K562 (cell line): Measurements from ENCODE around the gene USH1G. TPM values are rescaled to one million over a fixed set of nuclear protein-coding genes. Genes with fewer than 3 reads are reported as not detected.
A peak's percentile ranks its signal among the peaks of the same experiment; 100 is the strongest.

Source experiments
- CREM ChIP-seq: IDR thresholded peaks from 2 replicates; pipeline ENCODE4 v1.6.1; 2014; ENCODE audit warnings: antibody characterized with exemption, low read depth
- CTBP1 ChIP-seq: fragments of 450-650 bp; IDR thresholded peaks from 2 replicates; pipeline ENCODE4 v1.6.1; 2016; ENCODE audit warnings: borderline replicate concordance
- HDAC2 ChIP-seq: fragments of 450-650 bp; IDR thresholded peaks from 2 replicates; pipeline ENCODE4 v1.6.1; 2016; ENCODE audit warnings: mild to moderate bottlenecking
- KAT7 ChIP-seq: sonication (generic); formaldehyde crosslinking; IDR thresholded peaks from 2 replicates; pipeline ENCODE4 v1.8.0; 2022; ENCODE audit warnings: missing genetic modification reagents, mild to moderate bottlenecking, borderline replicate concordance
- KDM1A ChIP-seq, 2 experiments: fragments of 450-650 bp; IDR thresholded peaks; 2 replicates each; pipeline ENCODE4 v1.6.1; 2016; ENCODE audit warnings: mild to moderate bottlenecking in 2 of 2
- L3MBTL2 ChIP-seq: fragments of 450-650 bp; IDR thresholded peaks from 2 replicates; pipeline ENCODE4 v1.6.1; 2016; ENCODE audit warnings: mild to moderate bottlenecking, moderate library complexity
- PCBP1 ChIP-seq: fragments of 200-400 bp; formaldehyde crosslinking; IDR thresholded peaks from 2 replicates; pipeline ENCODE4 v1.6.1; 2018; ENCODE audit warnings: mild to moderate bottlenecking, low read depth, low read length; ENCODE audit not compliant: poor library complexity, severe bottlenecking
- PML ChIP-seq: IDR thresholded peaks from 2 replicates; pipeline ENCODE4 v1.6.1; 2012; ENCODE audit warnings: low read length, inconsistent platforms
- POLR2B ChIP-seq: fragments of 450-650 bp; IDR thresholded peaks from 2 replicates; pipeline ENCODE4 v1.6.1; 2018; ENCODE audit warnings: low read depth; ENCODE audit not compliant: partially characterized antibody
- SLC30A9 ChIP-seq: fragments of 250-450 bp; sonication (Bioruptor Pico); IDR thresholded peaks from 2 replicates; pipeline ENCODE4 v1.8.0; 2022; ENCODE audit warnings: mild to moderate bottlenecking, moderate library complexity
- SMARCA5 ChIP-seq: fragments of 450-650 bp; IDR thresholded peaks from 2 replicates; pipeline ENCODE4 v1.6.1; 2016
- SREBF2 ChIP-seq: sonication (generic); formaldehyde crosslinking; IDR thresholded peaks from 2 replicates; pipeline ENCODE4 v1.4.0; 2020; ENCODE audit warnings: mild to moderate bottlenecking, missing genetic modification reagents
- ZFP30 ChIP-seq: fragments of 250-450 bp; sonication (Bioruptor Pico); IDR thresholded peaks from 2 replicates; pipeline ENCODE4 v1.8.0; 2022; ENCODE audit warnings: moderate library complexity, mild to moderate bottlenecking, inconsistent platforms, borderline replicate concordance
- ZNF143 ChIP-seq: sonication (generic); formaldehyde crosslinking; IDR thresholded peaks from 2 replicates; pipeline ENCODE4 v1.9.0; 2022; ENCODE audit warnings: mild to moderate bottlenecking, missing genetic modification reagents
- ZNF695 ChIP-seq: fragments of 450-650 bp; formaldehyde crosslinking; IDR thresholded peaks from 2 replicates; pipeline ENCODE4 v1.4.0; 2020; ENCODE audit warnings: mild to moderate bottlenecking, moderate library complexity
- ZNF707 ChIP-seq: fragments of 250-450 bp; sonication (Bioruptor Pico); conservative IDR thresholded peaks from 2 replicates; pipeline ENCODE4 v1.8.0; 2022; ENCODE audit warnings: inconsistent platforms, mild to moderate bottlenecking, moderate library complexity
- ZNF785 ChIP-seq: fragments of 250-450 bp; sonication (Bioruptor Pico); IDR thresholded peaks from 2 replicates; pipeline ENCODE4 v1.4.0; 2020; ENCODE audit warnings: mild to moderate bottlenecking
- polyA plus RNA-seq, 8 experiments: library from polyadenylated mRNA; depleted of rRNA in 4 of 8; stranded (reverse) in 5 of 8; unstranded in 3 of 8; fragments of >200 nt; fragmentation: Nextera tagmentation in 2 of 8; fragmentation: Illumina TruSeq in 1 of 8; extraction: Ambion mirVana in 2 of 8; extraction: Trizol in 1 of 8; gene quantifications; 2 replicates each; pipeline versions ENCODE4 v1.2.1 to v1.2.3, GENCODE V29; 2011 to 2014; ENCODE audit warnings: inconsistent platforms in 1 of 8, missing spikeins in 1 of 8
- total RNA-seq, 7 experiments: library from RNA; depleted of rRNA in 6 of 7; stranded (reverse); fragments of >200 nt in 6 of 7; fragmentation: Illumina TruSeq in 2 of 7; extraction: Trizol in 2 of 7; gene quantifications; 2 replicates each; pipeline versions ENCODE4 v1.2.1 to v1.2.3, GENCODE V29; 2011 to 2021; ENCODE audit warnings: low replicate concordance in 1 of 7
- TF ChIP-seq, protein P1 (sequence below): sonication (generic); formaldehyde crosslinking; IDR thresholded peaks from 2 replicates; pipeline ENCODE4 v1.8.1; 2023; ENCODE audit warnings: mild to moderate bottlenecking, missing genetic modification reagents
- TF ChIP-seq, protein P2 (sequence below): fragments of 250-450 bp; sonication (Bioruptor Pico); IDR thresholded peaks from 2 replicates; pipeline ENCODE4 v1.5.1; 2021; ENCODE audit warnings: mild to moderate bottlenecking
- TF ChIP-seq, protein P3 (sequence below): fragments of 250-450 bp; sonication (Bioruptor Pico); IDR thresholded peaks from 2 replicates; pipeline ENCODE4 v1.4.0; 2020
- TF ChIP-seq, protein P4 (sequence below): fragments of 450-650 bp; formaldehyde crosslinking; IDR thresholded peaks from 2 replicates; pipeline ENCODE4 v1.4.0; 2020; ENCODE audit warnings: mild to moderate bottlenecking, mixed read lengths
- TF ChIP-seq, protein P5 (sequence below): fragments of 250-450 bp; sonication (Bioruptor Pico); IDR thresholded peaks from 2 replicates; pipeline ENCODE4 v1.4.0; 2020; ENCODE audit warnings: mild to moderate bottlenecking, moderate library complexity

The USH1G gene
- total and polyA plus RNA-seq, 9 of the 15 experiments (the other 6 are each of a cell fraction or from before 2014, with no cell fraction given), result 0.22 to 1.00 (median 0.64) TPM; not detected in 2

DNA sequence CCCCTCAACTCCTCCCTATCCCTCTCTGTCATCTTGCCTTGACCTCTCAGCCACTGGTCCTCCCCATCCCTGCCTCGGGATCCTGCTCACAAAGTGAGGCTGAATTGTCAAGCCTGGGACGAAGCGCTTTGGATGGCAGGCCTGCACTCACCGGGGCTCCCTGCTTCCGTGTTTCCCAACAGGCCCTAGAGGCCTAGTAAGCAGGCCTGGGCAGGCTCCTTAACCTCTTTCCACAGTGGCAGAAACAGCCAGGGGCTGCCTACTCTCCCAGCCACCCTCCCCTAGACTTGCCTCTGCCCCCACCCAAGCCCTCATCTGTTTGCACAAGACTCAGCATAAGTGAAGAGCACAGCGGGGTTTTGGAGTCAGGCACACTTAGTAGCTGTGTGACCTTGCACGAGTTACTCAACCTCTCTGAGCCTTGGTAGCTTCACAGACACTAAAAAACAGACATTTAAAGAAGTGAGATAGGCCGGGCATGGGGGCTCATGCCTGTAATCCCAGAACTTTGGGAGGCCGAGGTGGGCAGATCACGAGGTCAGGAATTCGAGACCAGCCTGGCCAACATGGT is 24.6 kb downstream of the USH1G start (continued):
- TF ChIP-seq, protein P1, sequence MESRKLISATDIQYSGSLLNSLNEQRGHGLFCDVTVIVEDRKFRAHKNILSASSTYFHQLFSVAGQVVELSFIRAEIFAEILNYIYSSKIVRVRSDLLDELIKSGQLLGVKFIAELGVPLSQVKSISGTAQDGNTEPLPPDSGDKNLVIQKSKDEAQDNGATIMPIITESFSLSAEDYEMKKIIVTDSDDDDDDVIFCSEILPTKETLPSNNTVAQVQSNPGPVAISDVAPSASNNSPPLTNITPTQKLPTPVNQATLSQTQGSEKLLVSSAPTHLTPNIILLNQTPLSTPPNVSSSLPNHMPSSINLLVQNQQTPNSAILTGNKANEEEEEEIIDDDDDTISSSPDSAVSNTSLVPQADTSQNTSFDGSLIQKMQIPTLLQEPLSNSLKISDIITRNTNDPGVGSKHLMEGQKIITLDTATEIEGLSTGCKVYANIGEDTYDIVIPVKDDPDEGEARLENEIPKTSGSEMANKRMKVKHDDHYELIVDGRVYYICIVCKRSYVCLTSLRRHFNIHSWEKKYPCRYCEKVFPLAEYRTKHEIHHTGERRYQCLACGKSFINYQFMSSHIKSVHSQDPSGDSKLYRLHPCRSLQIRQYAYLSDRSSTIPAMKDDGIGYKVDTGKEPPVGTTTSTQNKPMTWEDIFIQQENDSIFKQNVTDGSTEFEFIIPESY (CRISPR knock-in tag), result no peak
- TF ChIP-seq ZNF785 (CRISPR knock-in tag), result no peak
- no peak for TF ChIP-seq CTBP1
- TF ChIP-seq KDM1A (IDR thresholded peaks at IDR 0.05), result peak; percentile 49 to 69; a peak in 3 of 4 replicates
- TF ChIP-seq POLR2B, result no peak
- no peak for TF ChIP-seq PML
- TF ChIP-seq SREBF2 (CRISPR knock-in tag), result no peak
- TF ChIP-seq, protein P2, sequence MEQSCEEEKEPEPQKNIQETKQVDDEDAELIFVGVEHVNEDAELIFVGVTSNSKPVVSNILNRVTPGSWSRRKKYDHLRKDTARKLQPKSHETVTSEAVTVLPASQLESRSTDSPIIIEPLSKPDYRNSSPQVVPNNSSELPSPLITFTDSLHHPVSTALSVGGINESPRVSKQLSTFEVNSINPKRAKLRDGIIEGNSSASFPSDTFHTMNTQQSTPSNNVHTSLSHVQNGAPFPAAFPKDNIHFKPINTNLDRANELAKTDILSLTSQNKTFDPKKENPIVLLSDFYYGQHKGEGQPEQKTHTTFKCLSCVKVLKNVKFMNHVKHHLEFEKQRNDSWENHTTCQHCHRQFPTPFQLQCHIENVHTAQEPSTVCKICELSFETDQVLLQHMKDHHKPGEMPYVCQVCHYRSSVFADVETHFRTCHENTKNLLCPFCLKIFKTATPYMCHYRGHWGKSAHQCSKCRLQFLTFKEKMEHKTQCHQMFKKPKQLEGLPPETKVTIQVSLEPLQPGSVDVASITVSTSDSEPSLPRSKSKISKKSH (CRISPR knock-in tag), result no peak
- TF ChIP-seq SLC30A9 (CRISPR knock-in tag), result no peak
- TF ChIP-seq, protein P3, sequence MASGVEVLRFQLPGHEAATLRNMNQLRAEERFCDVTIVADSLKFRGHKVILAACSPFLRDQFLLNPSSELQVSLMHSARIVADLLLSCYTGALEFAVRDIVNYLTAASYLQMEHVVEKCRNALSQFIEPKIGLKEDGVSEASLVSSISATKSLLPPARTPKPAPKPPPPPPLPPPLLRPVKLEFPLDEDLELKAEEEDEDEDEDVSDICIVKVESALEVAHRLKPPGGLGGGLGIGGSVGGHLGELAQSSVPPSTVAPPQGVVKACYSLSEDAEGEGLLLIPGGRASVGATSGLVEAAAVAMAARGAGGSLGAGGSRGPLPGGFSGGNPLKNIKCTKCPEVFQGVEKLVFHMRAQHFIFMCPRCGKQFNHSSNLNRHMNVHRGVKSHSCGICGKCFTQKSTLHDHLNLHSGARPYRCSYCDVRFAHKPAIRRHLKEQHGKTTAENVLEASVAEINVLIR (CRISPR knock-in tag), result no peak
- TF ChIP-seq, protein P4, sequence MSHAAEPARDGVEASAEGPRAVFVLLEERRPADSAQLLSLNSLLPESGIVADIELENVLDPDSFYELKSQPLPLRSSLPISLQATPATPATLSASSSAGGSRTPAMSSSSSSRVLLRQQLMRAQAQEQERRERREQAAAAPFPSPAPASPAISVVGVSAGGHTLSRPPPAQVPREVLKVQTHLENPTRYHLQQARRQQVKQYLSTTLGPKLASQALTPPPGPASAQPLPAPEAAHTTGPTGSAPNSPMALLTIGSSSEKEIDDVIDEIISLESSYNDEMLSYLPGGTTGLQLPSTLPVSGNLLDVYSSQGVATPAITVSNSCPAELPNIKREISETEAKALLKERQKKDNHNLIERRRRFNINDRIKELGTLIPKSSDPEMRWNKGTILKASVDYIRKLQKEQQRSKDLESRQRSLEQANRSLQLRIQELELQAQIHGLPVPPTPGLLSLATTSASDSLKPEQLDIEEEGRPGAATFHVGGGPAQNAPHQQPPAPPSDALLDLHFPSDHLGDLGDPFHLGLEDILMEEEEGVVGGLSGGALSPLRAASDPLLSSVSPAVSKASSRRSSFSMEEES (CRISPR knock-in tag), result no peak
- TF ChIP-seq HDAC2, result peak; percentile 23; the same call in 1 of the 2 replicates
- TF ChIP-seq ZNF707 (CRISPR knock-in tag), result no peak
- TF ChIP-seq KAT7 (CRISPR knock-in tag), result no peak
- TF ChIP-seq SMARCA5, result peak; percentile 69; the same call in 1 of the 2 replicates
- TF ChIP-seq, protein P5, sequence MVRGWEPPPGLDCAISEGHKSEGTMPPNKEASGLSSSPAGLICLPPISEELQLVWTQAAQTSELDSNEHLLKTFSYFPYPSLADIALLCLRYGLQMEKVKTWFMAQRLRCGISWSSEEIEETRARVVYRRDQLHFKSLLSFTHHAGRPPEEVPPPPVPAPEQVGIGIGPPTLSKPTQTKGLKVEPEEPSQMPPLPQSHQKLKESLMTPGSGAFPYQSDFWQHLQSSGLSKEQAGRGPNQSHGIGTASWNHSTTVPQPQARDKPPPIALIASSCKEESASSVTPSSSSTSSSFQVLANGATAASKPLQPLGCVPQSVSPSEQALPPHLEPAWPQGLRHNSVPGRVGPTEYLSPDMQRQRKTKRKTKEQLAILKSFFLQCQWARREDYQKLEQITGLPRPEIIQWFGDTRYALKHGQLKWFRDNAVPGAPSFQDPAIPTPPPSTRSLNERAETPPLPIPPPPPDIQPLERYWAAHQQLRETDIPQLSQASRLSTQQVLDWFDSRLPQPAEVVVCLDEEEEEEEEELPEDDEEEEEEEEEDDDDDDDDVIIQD (CRISPR knock-in tag), result no peak
- TF ChIP-seq ZNF695 (CRISPR knock-in tag), result no peak
- no peak for TF ChIP-seq ZFP30
- TF ChIP-seq PCBP1, result no peak
- TF ChIP-seq CREM, result no peak
- TF ChIP-seq L3MBTL2, result no peak
- TF ChIP-seq ZNF143 (CRISPR knock-in tag), result no peak
